ENCODE results near the gene ZBTB16. TPM values are rescaled to one million over a fixed set of nuclear protein-coding genes. Genes with fewer than 3 reads are reported as not detected.

The ZBTB16 gene
- total RNA-seq, 3 donors from 2014 or later (not counting 1 experiment from before 2014, with no cell fraction given), result 104 to 224 (median 156) TPM

- H3K27ac Mint-ChIP-seq, result no peak overlapping the region
- 70% methylated on average over 7 of the region's 7 CpGs for WGBS (ENCODE audit: insufficient coverage)
- ATAC-seq, result no peak
Observed at GRCh38 chr11:114263513-114264170, 204.1 kb downstream of the ZBTB16 start.

GRCh38 chr11:114264381-114264780, 204.9 kb downstream of the ZBTB16 start:
- no peak for ATAC-seq
- no peaks in the 10 kb centered on the region for H3K9me3 Mint-ChIP-seq
- H3K36me3 Mint-ChIP-seq, result no peaks in the 10 kb centered on the region
- Histone ChIP-seq H3K9me3 (ENCODE audit: control insufficient read depth, insufficient read depth, low read length) (no peaks in the 10 kb centered on the region), H3K4me1 (ENCODE audit: control insufficient read depth, insufficient read depth, low read length) (peaks cover 17% of the 10 kb centered on the region), H3K27me3 (ENCODE audit: control insufficient read depth, insufficient read depth, low read length) (no peaks in the 10 kb centered on the region), H3K27ac (ENCODE audit: low read length) (no peak overlapping the region), H3K36me3 (ENCODE audit: control insufficient read depth, insufficient read depth, low read length) (no peaks in the 10 kb centered on the region), H3K4me3 (ENCODE audit: low read length) (no peak overlapping the region)
- intact Hi-C loops (cut with micrococcal nuclease), result no loop called here
- no peaks in the 10 kb centered on the region for H3K4me1 Mint-ChIP-seq
- DNase-seq, result no peak
- H3K27me3 Mint-ChIP-seq (ENCODE audit: low read depth in 2 of 2), result no peaks in the 10 kb centered on the region
- no peak for TF ChIP-seq CTCF (IDR thresholded peaks at IDR 0.05)
- no peak overlapping the region for H3K4me3 Mint-ChIP-seq
- 76% methylated on average over 2 of the region's 2 CpGs for WGBS (ENCODE audit: insufficient coverage)
- no peak overlapping the region for H3K27ac Mint-ChIP-seq

More at GRCh38 chr11:114263513-114264170, 204.1 kb downstream of the ZBTB16 start:
- no peak overlapping the region for H3K4me3 ChIP-seq (ENCODE audit: low read length)
- no peak overlapping the region for H3K4me3 Mint-ChIP-seq
- no peak for DNase-seq
- peaks cover 24% of the 10 kb centered on the region for H3K4me1 ChIP-seq (ENCODE audit: control insufficient read depth, insufficient read depth, low read length)
- H3K36me3 ChIP-seq (ENCODE audit: control insufficient read depth, insufficient read depth, low read length), result no peaks in the 10 kb centered on the region
- no peaks in the 10 kb centered on the region for H3K9me3 Mint-ChIP-seq
- intact Hi-C loops (cut with micrococcal nuclease), result no loop called here
- no peaks in the 10 kb centered on the region for H3K27me3 ChIP-seq (ENCODE audit: control insufficient read depth, insufficient read depth, low read length)
- H3K27ac ChIP-seq (ENCODE audit: low read length), result no peak overlapping the region
- H3K27me3 Mint-ChIP-seq (ENCODE audit: low read depth in 2 of 2), result no peaks in the 10 kb centered on the region
- no peaks in the 10 kb centered on the region for H3K9me3 ChIP-seq (ENCODE audit: control insufficient read depth, insufficient read depth, low read length)
- H3K4me1 Mint-ChIP-seq, result peaks cover 6% of the 10 kb centered on the region in 2 donors
- no peak for TF ChIP-seq CTCF (IDR thresholded peaks at IDR 0.05)
- H3K36me3 Mint-ChIP-seq, result no peaks in the 10 kb centered on the region

- H3K9me3 ChIP-seq (ENCODE audit: control insufficient read depth, insufficient read depth, low read length), result no peaks in the 10 kb centered on the region
- Mint-ChIP-seq H3K27me3 (ENCODE audit: low read depth in 2 of 2) (no peaks in the 10 kb centered on the region), H3K4me3 (no peak overlapping the region), H3K36me3 (no peaks in the 10 kb centered on the region), H3K4me1 (no peaks in the 10 kb centered on the region), H3K27ac (no peak overlapping the region), H3K9me3 (no peaks in the 10 kb centered on the region)
- H3K4me3 ChIP-seq (ENCODE audit: low read length), result no peak overlapping the region
- no peak for TF ChIP-seq CTCF (IDR thresholded peaks at IDR 0.05)
- DNase-seq (no peak), ATAC-seq (no peak)
- no peaks in the 10 kb centered on the region for H3K27me3 ChIP-seq (ENCODE audit: control insufficient read depth, insufficient read depth, low read length)
- no peak overlapping the region for H3K27ac ChIP-seq (ENCODE audit: low read length)
- 79% methylated on average over 7 of the region's 8 CpGs for WGBS (ENCODE audit: insufficient coverage)
- H3K4me1 ChIP-seq (ENCODE audit: control insufficient read depth, insufficient read depth, low read length), result peaks cover 8% of the 10 kb centered on the region
- intact Hi-C loops (cut with micrococcal nuclease), result no loop called here
- no peaks in the 10 kb centered on the region for H3K36me3 ChIP-seq (ENCODE audit: control insufficient read depth, insufficient read depth, low read length)
Observed at GRCh38 chr11:114265122-114265878, 205.8 kb downstream of the ZBTB16 start.

Measured in natural killer cell (primary cell).